ENCODE measurements around the gene DNAH14.
A peak's percentile ranks its signal among the peaks of the same experiment; 100 is the strongest.

DNAH14 gene

DNA sequence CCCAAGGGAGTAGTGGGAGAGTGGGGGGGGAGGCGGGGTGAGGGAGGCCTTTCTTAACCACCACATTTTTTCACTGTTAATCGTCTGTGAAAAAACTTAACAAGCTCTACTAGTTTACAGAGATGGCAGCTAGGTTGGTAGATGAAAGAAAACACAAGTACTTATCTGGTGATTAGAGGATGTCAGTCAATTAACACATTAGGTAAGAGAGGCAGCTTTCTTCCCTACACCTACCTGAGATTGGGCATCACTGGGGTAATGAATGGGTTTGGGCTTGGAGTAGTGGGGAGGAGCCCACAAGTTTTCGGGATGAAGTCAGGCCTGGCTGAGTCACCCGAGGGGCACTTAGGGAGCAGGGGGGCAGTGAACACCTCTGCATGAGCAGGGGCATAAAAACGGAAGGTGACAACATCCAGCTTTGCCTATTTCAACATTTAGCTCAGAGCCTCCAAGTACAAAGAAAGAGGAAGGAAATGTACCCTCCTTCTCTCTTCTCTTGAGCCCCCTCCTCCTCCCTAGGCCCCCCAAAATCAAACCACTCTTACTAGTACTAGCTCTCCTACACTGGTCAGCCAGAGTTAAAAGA, 495.8 kb downstream of the DNAH14 start:
- no peak for DNase-seq (ENCODE audit: low read depth in 1 of 2, low spot score in 1 of 2)

- DNase-seq (ENCODE audit: low read depth in 1 of 2, low spot score in 1 of 2), result no peak
Measured at GRCh38 chr1:225426395-225427234, 497.1 kb downstream of the DNAH14 start.

- DNase-seq (ENCODE audit: low read depth in 1 of 2, low spot score in 1 of 2), result no peak
Measured at GRCh38 chr1:225427235-225428067, 498.0 kb downstream of the DNAH14 start, which contains the start of gene LBR. LBR (minus strand) TSS chr1:225428038; CDS start chr1:225424075, 3,963 bp downstream.

GRCh38 chr1:225428068-225428880, 498.8 kb downstream of the DNAH14 start:
- DNase-seq (ENCODE audit: low read depth in 1 of 2, low spot score in 1 of 2), result peak; percentile 76 to 86

DNA sequence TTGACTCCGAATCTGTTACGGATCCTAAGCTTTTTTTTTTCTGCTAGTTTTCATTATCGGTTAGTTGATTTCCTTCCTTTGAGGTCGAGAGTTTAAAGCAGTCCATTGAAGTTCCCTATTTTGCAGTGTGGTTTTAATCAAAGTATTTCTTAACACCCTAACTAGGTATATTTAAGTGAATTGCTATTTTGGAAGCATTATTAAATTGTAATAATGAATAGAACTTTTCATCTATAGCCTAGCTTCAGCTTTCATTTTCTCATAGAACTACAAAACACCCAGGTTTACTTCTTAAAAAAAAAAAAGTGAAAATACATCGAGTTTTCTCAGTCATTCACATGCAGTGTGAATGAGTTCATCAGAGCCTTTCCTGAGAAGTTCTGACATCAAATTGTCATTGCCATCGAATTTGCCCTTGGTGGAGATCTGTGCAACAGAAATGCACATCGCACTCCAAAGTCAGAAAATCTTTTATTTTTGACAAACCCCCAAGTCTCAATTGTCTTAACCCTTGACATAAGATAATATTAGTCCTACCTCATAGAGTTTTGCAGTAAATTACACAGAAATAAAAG, 499.5 kb downstream of the DNAH14 start:
- DNase-seq (ENCODE audit: low read depth in 1 of 2, low spot score in 1 of 2), result no peak

GRCh38 chr1:225430301-225430700, 500.8 kb downstream of the DNAH14 start:
- DNase-seq (ENCODE audit: low read depth in 1 of 2, low spot score in 1 of 2), result no peak

GRCh38 chr1:225431081-225431863, 501.8 kb downstream of the DNAH14 start:
- DNase-seq (ENCODE audit: low read depth in 1 of 2, low spot score in 1 of 2), result no peak

DNA sequence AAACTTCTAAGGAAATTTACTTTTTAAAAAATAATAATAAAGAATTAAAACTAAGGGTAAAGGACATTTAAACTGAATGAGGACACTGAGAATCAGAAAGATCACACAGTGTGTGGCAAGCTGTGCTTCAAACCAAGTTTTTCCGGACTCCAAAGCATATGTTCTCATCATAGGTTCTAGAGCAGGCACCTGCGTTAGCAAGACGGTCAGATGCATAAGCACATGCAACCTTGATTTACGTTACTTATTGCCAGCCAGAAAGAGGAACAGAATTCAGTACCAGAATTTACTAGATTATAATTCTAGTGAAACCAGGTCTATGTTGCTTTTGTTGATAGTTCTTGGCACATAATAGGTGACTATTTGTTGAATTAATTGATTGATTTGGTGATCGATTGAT, 504.6 kb downstream of the DNAH14 start:
- DNase-seq (ENCODE audit: low read depth in 1 of 2, low spot score in 1 of 2), result no peak

- no peak for DNase-seq (ENCODE audit: low read depth in 1 of 2, low spot score in 1 of 2)
Measured at GRCh38 chr1:225435076-225435475, 505.6 kb downstream of the DNAH14 start.

GRCh38 chr1:225435487-225435886, 506.0 kb downstream of the DNAH14 start:
- DNase-seq (ENCODE audit: low read depth in 1 of 2, low spot score in 1 of 2), result no peak

GRCh38 chr1:225435957-225436392, 506.5 kb downstream of the DNAH14 start:
- no peak for DNase-seq (ENCODE audit: low read depth in 1 of 2, low spot score in 1 of 2)

DNA sequence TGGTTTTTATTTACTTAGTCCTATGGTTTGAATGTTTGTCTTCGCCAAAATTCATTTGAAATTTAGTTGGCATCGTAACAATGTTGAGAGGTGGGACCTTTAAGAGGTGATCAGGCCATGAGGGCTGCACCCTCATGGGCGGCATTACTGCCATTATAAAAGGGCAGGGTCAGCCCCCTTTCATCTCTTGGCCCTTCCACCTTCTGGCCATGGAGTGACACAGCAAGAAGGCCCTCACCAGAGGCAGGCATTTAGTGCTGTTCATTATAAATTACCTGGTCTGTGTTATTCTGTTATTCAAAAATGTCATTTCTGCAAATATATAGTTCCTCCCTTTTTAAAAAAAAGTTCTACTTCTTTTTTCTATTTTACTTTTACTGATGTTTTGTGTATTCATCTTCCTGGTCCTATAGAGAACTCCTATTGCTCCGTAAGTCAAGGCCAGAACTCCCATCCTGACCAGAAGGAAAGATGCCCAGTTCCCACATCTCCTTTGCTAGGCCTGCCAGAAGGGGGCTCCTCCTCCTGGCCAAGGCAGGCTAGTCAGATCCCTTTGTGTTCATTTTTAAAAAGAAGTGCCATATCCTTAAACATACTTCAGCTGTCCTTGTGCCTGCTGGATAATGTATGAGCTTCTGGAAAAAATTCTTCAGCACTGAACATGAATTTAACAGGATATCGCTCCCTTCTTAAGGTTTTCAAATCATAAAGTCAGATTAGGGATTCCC, 508.4 kb downstream of the DNAH14 start:
- DNase-seq (ENCODE audit: low read depth in 1 of 2, low spot score in 1 of 2), result no peak

DNA sequence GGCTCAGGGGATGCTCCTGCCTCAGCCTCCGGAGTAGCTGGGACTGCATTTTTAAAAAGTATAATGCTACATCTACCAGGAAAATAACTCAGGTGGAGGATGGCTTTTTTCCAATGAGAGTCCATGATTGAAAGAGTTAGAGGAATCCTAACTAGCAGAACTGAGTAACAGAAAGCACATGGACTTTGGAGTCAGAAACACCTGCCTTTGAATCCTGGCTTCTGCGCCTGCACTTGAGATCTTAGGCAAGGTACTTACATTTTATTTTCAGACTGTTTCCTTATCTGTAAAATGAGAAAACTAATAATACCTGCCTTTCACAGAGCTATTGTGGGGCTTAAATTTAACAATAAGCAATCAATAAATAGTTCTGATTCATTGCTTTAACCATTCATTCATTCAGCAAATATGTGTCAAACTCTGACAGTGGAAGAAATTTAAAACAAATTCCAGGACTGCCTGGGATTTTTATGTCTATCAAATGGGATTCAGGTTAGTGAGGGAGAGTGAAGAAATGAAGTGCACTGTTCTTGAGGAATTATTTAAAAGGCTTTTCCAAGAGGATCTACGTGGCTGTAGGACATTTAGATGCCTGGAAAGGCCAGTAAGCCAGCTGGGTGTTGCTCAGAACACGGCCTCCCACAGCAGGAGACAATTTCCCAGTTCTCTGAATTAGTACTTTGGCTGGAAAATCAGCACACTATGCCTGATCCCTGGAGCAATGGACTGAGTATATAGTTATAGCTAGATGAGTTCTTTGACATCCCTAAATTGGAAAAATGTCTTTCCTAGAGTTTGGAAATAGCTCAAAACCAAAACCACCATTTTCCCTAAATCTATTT, 511.1 kb downstream of the DNAH14 start:
- no peak for DNase-seq (ENCODE audit: low read depth in 1 of 2, low spot score in 1 of 2)

DNA sequence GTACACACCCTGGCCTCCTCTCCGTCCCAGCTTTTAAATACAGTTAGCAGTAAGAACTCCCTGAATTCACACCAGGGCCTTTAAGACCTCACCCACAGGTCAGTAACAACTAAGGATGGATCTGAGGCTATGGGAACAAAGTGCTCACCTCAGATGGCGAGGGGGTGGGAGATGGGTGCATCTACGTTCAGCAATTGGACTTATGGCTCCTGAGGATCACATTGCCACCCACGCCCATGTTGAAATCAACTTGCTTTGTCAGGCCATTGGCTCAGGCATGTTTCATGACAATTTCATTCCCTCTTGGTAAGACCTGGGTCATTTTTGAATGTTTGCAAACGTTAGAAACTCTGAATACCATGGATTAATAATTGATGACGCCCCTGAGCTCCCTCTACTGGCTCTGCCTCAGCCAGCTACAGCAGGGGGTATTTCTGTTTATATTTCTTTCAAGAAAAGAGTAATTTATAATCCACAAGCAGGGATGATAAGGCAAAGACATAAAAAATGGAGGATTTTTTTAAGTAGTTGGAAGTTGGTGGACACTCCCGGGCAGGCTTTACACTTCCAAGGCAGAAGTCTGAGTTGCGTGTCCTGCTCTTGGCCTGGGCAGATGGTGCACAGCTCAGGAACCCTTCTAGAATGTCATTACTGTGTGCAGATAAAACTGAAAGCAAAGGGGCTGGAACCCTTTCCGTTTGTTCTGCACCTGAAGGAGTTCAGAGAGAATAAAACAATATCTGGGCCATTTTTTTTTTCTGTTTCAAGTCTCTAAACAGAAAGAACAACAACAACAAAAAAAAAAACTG, 512.0 kb downstream of the DNAH14 start:
- no peak for DNase-seq (ENCODE audit: low read depth in 1 of 2, low spot score in 1 of 2)

DNA sequence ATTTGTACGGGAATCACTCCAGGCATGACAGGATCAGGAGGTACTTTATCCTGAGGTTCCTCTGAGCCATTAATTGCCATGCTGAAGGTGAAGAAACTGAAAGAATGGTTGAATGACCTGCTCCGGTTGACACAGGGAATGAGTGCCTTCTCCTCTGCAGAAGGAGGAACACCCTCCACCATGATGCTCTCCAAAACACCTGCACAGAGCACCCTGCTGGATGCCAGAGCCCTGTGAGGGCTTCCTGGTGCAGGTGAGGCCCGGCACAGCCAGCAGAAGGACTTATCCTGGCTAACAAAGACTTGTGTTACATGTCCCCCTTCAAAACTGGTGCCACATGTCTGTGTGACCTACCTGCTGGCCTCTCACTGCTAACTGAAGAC, 512.6 kb downstream of the DNAH14 start:
- no peak for DNase-seq (ENCODE audit: low read depth in 1 of 2, low spot score in 1 of 2)

DNA sequence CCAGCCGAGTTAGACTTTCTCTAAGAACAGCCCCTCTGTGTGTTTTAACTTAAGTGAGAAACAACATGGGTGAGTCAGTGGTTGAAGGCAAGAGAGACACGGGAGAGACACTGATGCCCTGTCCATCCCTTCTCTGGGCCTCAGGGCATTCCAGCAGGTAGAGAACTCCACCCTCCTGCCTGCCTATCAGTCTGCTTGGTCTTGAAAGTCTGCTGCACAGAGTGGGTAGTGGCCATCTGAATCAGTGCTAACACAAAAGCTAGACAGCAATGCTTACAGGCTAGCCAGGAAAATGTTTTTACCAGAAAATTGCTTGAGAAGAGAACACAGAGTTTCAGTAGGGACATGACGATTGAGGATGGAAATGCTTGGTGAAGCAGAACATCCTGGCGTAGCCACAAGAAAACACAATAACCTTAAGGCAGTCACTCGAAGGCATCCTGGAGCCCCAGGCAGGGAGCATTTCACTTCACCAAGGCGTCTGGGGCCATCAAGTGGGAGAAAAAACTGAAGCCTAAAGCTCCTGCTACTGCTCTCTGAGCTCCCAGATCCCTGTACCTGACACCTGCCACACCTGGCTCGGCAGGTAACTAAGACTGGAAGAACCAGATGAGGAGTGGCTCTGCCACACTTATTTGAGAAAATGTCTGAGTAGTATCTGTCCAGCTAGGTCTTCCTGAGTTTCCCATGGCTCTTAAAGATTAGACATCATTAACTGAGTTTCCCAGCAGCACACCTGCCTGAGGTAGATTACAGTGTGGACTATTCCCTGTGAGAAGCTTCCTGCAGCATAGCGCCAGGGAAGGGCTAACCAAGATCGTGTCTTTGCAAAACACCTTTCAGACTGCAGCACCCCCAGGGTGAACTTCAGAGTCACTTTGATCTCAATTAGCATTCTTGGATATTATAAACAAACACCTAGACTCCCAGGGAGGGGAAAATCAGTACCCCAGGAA, 516.4 kb downstream of the DNAH14 start:
- no peak for DNase-seq (ENCODE audit: low read depth in 1 of 2, low spot score in 1 of 2)

Data from activated CD4-positive, alpha-beta T cell treated with anti-CD3 and anti-CD28 coated beads, Interleukin-2, amount 50 U/mL, for 24 hours (primary cell).